Measurements from ENCODE around the gene TMEM183A. TPM values are rescaled to one million over a fixed set of nuclear protein-coding genes. Genes with fewer than 3 reads are reported as not detected.

TMEM183A gene
- total RNA-seq, 3 donors from 2014 or later: 73.9 to 108 (median 93.2) TPM

- ATAC-seq (no peak), DNase-seq (no peak)
- intact Hi-C loops (cut with DNase I, micrococcal nuclease): loop anchor here (5.0 kb wide), 2 partner anchors 128 to 173 kb away; no protein-coding TSS in a partner anchor
- Histone ChIP-seq H3K4me1 (ENCODE audit: low read depth) (no peaks in the 10 kb centered on the region), H3K36me3 (ENCODE audit: low read depth) (no peaks in the 10 kb centered on the region), H3K4me3 (no peak overlapping the region), H3K9me3 (no peaks in the 10 kb centered on the region)
- TF ChIP-seq, protein P1, sequence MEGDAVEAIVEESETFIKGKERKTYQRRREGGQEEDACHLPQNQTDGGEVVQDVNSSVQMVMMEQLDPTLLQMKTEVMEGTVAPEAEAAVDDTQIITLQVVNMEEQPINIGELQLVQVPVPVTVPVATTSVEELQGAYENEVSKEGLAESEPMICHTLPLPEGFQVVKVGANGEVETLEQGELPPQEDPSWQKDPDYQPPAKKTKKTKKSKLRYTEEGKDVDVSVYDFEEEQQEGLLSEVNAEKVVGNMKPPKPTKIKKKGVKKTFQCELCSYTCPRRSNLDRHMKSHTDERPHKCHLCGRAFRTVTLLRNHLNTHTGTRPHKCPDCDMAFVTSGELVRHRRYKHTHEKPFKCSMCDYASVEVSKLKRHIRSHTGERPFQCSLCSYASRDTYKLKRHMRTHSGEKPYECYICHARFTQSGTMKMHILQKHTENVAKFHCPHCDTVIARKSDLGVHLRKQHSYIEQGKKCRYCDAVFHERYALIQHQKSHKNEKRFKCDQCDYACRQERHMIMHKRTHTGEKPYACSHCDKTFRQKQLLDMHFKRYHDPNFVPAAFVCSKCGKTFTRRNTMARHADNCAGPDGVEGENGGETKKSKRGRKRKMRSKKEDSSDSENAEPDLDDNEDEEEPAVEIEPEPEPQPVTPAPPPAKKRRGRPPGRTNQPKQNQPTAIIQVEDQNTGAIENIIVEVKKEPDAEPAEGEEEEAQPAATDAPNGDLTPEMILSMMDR (IDR thresholded peaks at IDR 0.05): no peak
These were observed 37.5 kb downstream of the TMEM183A start for GRCh38 chr1:203044546-203045250.

DNA sequence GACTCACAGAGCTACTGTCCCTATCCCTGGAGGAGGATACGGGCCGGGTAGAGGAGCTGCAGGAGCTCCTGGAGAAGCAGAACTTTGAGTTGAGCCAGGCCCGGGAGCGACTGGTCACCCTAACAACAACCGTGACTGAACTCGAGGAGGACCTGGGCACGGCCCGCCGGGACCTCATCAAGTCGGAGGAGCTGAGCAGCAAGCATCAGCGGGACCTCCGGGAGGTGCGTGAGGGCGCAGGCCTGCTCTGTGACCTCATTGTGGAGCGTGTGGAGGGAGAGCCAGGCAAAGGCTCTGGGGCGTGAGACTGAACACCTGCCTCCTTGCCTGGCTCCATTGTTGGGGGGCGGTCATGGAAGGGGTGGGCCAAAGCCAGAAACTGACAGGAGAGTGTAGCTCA lies 38.2 kb downstream of the TMEM183A start:
- TF ChIP-seq, protein P1 (IDR thresholded peaks at IDR 0.05): no peak
- intact Hi-C loops (cut with DNase I, micrococcal nuclease): no loop called here
- no peak for ATAC-seq
- Histone ChIP-seq H3K4me3 (no peak overlapping the region), H3K9me3 (no peaks in the 10 kb centered on the region), H3K36me3 (ENCODE audit: low read depth) (no peaks in the 10 kb centered on the region), H3K4me1 (ENCODE audit: low read depth) (no peaks in the 10 kb centered on the region)
- DNase-seq: no peak

- Histone ChIP-seq H3K36me3 (ENCODE audit: low read depth) (no peaks in the 10 kb centered on the region), H3K9me3 (no peaks in the 10 kb centered on the region), H3K4me1 (ENCODE audit: low read depth) (no peaks in the 10 kb centered on the region), H3K4me3 (no peak overlapping the region)
- ATAC-seq (no peak), DNase-seq (no peak)
- intact Hi-C loops (cut with DNase I, micrococcal nuclease): no loop called here
- TF ChIP-seq, protein P1 (IDR thresholded peaks at IDR 0.05): no peak
These were observed 38.8 kb downstream of the TMEM183A start for GRCh38 chr1:203045821-203046594.

GRCh38 chr1:203046984-203047630 lies 39.9 kb downstream of the TMEM183A start:
- intact Hi-C loops (cut with DNase I, micrococcal nuclease): no loop called here
- TF ChIP-seq, protein P1 (IDR thresholded peaks at IDR 0.05): no peak
- no peaks in the 10 kb centered on the region for H3K36me3 ChIP-seq (ENCODE audit: low read depth)
- H3K9me3 ChIP-seq: no peaks in the 10 kb centered on the region
- H3K4me1 ChIP-seq (ENCODE audit: low read depth): no peaks in the 10 kb centered on the region
- ATAC-seq: peak; percentile 18
- H3K4me3 ChIP-seq: no peak overlapping the region
- DNase-seq: no peak

DNA sequence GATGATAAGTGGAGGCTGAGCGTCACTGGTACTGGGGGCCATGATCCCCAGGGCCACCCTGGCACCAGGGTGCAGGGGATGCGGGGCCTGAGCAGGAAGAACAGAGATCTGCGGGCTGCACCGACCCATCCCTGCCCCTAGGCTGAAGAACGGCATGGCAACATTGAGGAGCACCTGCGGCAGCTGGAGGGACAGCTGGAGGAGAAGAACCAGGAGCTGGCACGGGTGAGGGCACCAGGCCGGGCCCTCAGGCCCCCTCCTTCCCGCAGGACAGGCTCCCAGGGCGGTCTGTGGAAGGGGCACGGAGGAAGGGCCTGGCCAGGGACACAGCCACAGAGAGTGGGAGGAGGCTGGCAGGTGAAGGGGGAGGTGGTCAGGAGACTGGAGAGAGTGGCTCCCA lies 40.9 kb downstream of the TMEM183A start:
- DNase-seq: no peak
- intact Hi-C loops (cut with DNase I, micrococcal nuclease): no loop called here
- TF ChIP-seq, protein P1 (IDR thresholded peaks at IDR 0.05): no peak
- H3K4me3 ChIP-seq: no peak overlapping the region
- no peaks in the 10 kb centered on the region for H3K4me1 ChIP-seq (ENCODE audit: low read depth)
- no peak for ATAC-seq
- no peaks in the 10 kb centered on the region for H3K36me3 ChIP-seq (ENCODE audit: low read depth)
- H3K9me3 ChIP-seq: no peaks in the 10 kb centered on the region

Measured in mucosa of descending colon (tissue), 3 donors.